ENCODE measurements around the gene DIAPH2. TPM values are rescaled to one million over a fixed set of nuclear protein-coding genes. Genes with fewer than 3 reads are reported as not detected.

The DIAPH2 gene
- total and polyA plus RNA-seq, 9 of the 15 experiments (the other 6 are each of a cell fraction or from before 2014, with no cell fraction given) = 0.01 to 0.18 (median 0.07) TPM; not detected in 1

DNA sequence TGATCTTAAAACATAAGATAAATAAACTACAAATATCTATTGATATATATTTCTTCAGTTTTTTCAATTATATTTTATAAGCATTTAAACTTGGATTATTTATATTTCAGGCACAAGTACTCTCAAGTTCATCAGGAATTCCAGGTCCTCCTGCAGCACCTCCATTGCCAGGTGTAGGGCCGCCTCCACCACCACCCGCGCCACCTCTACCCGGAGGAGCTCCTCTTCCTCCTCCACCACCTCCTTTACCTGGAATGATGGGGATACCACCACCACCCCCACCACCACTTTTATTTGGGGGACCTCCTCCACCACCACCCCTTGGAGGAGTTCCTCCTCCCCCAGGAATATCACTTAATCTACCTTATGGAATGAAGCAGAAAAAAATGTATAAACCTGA lies 273.1 kb downstream of the DIAPH2 start:
- H3K36me3 ChIP-seq (ENCODE audit: control insufficient read depth, insufficient read depth, low read length) = no peaks in the 10 kb centered on the region
- ChIA-PET CTCF (ENCODE audit: low intra/inter-chr PET ratio) (no interaction called here), POLR2A (no interaction called here)
- H3K79me2 ChIP-seq (ENCODE audit: control insufficient read depth, insufficient read depth, low read length) = no peaks in the 10 kb centered on the region
- H3K9me3 ChIP-seq (replicated peaks; ENCODE audit: control insufficient read depth, insufficient read depth, low read depth, low read length) = no peaks in the 10 kb centered on the region
- TF ChIP-seq CBX2 (IDR thresholded peaks at IDR 0.05; ENCODE audit: insufficient read depth, low read length, poor library complexity, severe bottlenecking) (no peak), ZNF77 (CRISPR knock-in tag; IDR thresholded peaks at IDR 0.05) (no peak), ZNF174 (CRISPR knock-in tag; IDR thresholded peaks at IDR 0.05) (no peak), ZNF134 (CRISPR knock-in tag; conservative IDR thresholded peaks at IDR 0.05) (no peak), POLR2G (IDR thresholded peaks at IDR 0.05; ENCODE audit: low read depth, low read length) (no peak), NELFE (IDR thresholded peaks at IDR 0.05; ENCODE audit: insufficient read depth, insufficient read length) (no peak), RCOR1 (IDR thresholded peaks at IDR 0.05; ENCODE audit: borderline replicate concordance in 1 of 2, low read depth in 2 of 2, low read length in 2 of 2) (no peak), THRAP3 (IDR thresholded peaks at IDR 0.05; ENCODE audit: borderline replicate concordance) (no peak), GABPB2 (CRISPR knock-in tag; conservative IDR thresholded peaks at IDR 0.05) (no peak), ASH1L (IDR thresholded peaks at IDR 0.05; ENCODE audit: borderline replicate concordance, low read depth, partially characterized antibody) (no peak), CSDE1 (IDR thresholded peaks at IDR 0.05) (no peak), CBFA2T2 (conservative IDR thresholded peaks at IDR 0.05) (no peak), SRF (CRISPR knock-in tag; IDR thresholded peaks at IDR 0.05) (no peak), TRIM24 (IDR thresholded peaks at IDR 0.05) (no peak), ZNF384 (IDR thresholded peaks at IDR 0.05; ENCODE audit: low read depth, low read length) (no peak)
- TF ChIP-seq, protein P1, sequence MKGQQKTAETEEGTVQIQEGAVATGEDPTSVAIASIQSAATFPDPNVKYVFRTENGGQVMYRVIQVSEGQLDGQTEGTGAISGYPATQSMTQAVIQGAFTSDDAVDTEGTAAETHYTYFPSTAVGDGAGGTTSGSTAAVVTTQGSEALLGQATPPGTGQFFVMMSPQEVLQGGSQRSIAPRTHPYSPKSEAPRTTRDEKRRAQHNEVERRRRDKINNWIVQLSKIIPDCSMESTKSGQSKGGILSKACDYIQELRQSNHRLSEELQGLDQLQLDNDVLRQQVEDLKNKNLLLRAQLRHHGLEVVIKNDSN (CRISPR knock-in tag; IDR thresholded peaks at IDR 0.05) = no peak
- TF ChIP-seq, protein P2, sequence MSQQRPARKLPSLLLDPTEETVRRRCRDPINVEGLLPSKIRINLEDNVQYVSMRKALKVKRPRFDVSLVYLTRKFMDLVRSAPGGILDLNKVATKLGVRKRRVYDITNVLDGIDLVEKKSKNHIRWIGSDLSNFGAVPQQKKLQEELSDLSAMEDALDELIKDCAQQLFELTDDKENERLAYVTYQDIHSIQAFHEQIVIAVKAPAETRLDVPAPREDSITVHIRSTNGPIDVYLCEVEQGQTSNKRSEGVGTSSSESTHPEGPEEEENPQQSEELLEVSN (IDR thresholded peaks at IDR 0.05; ENCODE audit: borderline replicate concordance in 1 of 2, extremely low read depth in 1 of 2, insufficient read depth in 1 of 2, insufficient read length in 1 of 2, low read depth in 1 of 2, low read length in 1 of 2, poor library complexity in 1 of 2, severe bottlenecking in 1 of 2) = no peak
- no peak overlapping the region for H3K27ac ChIP-seq (ENCODE audit: extremely low read depth, low read depth, low read length)
- BruUV-seq (replicated peaks) = no TSS peak
- no peak overlapping the region for H3K4me2 ChIP-seq (ENCODE audit: insufficient read depth, low read length)
- FAIRE-seq = no peak
- DNase-seq (ENCODE audit: extremely low read depth in 1 of 4, low spot score in 3 of 4) = no peak
- no peak overlapping the region for H3K4me3 ChIP-seq
- H3K27me3 ChIP-seq (ENCODE audit: control insufficient read depth in 2 of 2, insufficient read depth in 2 of 2, low read length in 2 of 2) = no peaks in the 10 kb centered on the region
- 0% methylated on average over 3 of the region's 4 CpGs for WGBS (ENCODE audit: insufficient coverage, low coverage, missing lambda C conversion rate)
- no peaks in the 10 kb centered on the region for H3K9me1 ChIP-seq (ENCODE audit: control insufficient read depth, insufficient read depth, low read length)
- H4K20me1 ChIP-seq (replicated peaks; ENCODE audit: control insufficient read depth, insufficient read depth, low read length) = no peaks in the 10 kb centered on the region
- no peak overlapping the region for H2AFZ ChIP-seq (ENCODE audit: low read depth, low read length)
- in situ Hi-C loops (cut with MboI) = no loop called here
- no peaks in the 10 kb centered on the region for H3K4me1 ChIP-seq (replicated peaks in 1 of 2; ENCODE audit: control insufficient read depth in 2 of 2, insufficient read depth in 2 of 2, low read length in 2 of 2)
- ATAC-seq = no peak
- intact Hi-C loops (cut with micrococcal nuclease) = no loop called here
- no peak overlapping the region for H3K9ac ChIP-seq (ENCODE audit: insufficient read depth in 1 of 2, low read depth in 2 of 2, low read length in 2 of 2)
